ENCODE results near the gene PTPRG. TPM values are rescaled to one million over a fixed set of nuclear protein-coding genes. Genes with fewer than 3 reads are reported as not detected.

Gene PTPRG
- total RNA-seq, 1 experiment from 2014 or later = 0.73 TPM

DNA sequence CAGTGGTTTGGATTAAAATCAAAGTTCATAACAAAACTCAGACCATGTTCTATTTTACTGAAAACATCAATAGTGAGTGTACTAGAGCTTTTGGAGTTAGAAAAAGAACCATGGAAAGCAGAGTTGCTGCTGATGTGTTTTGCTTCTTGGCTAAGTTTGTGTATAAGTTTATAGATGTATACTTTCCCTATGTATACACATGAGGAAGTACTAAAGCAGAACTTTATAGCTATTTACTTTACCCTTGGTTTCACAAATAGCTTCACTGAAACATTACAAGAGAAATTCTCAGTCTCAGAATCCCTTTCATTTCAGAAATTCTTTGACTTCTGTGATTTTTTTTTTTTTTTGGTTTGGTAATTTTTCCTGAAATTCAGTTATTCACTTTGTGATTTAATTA, 229.0 kb downstream of the PTPRG start:
- DNase-seq (no peak), ATAC-seq (no peak)
- Histone ChIP-seq H3K36me3 (ENCODE audit: low read depth, low read length) (no peaks in the 10 kb centered on the region), H2AFZ (ENCODE audit: low read length) (no peak overlapping the region), H4K20me1 (ENCODE audit: low read length) (no peaks in the 10 kb centered on the region), H3K27me3 (ENCODE audit: low read length) (no peaks in the 10 kb centered on the region), H3K79me2 (ENCODE audit: low read length) (no peaks in the 10 kb centered on the region), H3K4me1 (ENCODE audit: insufficient read depth, low read length) (no peaks in the 10 kb centered on the region), H3F3A (ENCODE audit: low read length, unreplicated experiment) (no peaks in the 10 kb centered on the region), H3K4me3 (ENCODE audit: low read length) (no peak overlapping the region), H3K9me3 (ENCODE audit: low read length) (0 out of 2 replicates have a peak, but pooled peaks cover 5% of the 10 kb centered on the region), H3K27ac (ENCODE audit: low read length) (no peak overlapping the region), H3K4me2 (ENCODE audit: low read length) (no peak overlapping the region), H3K9ac (ENCODE audit: low read length) (no peak overlapping the region), H3K9me2 (replicated peaks; ENCODE audit: low read length) (no peaks in the 10 kb centered on the region)
- TF ChIP-seq CTCF (conservative IDR thresholded peaks at IDR 0.05; ENCODE audit: low read depth, low read length) (no peak), EZH2 (IDR thresholded peaks at IDR 0.05; ENCODE audit: low read length, unreplicated experiment) (no peak), EZH2phosphoT487 (IDR thresholded peaks at IDR 0.05; ENCODE audit: borderline replicate concordance, low read length) (no peak)
- ChIA-PET CTCF (no interaction called here), POLR2A (ENCODE audit: unreplicated experiment) (no interaction called here)
- intact Hi-C loops (cut with micrococcal nuclease) = no loop called here
- no TSS peak for BruUV-seq (replicated peaks)

GRCh38 chr3:61793056-61793455, 231.7 kb downstream of the PTPRG start:
- H3K9me3 ChIP-seq (ENCODE audit: low read length) = no peaks in the 10 kb centered on the region
- ChIA-PET CTCF (no interaction called here), POLR2A (ENCODE audit: unreplicated experiment) (no interaction called here)
- H3K4me3 ChIP-seq (ENCODE audit: low read length) = no peak overlapping the region
- no peak for DNase-seq
- no peak overlapping the region for H3K9ac ChIP-seq (ENCODE audit: low read length)
- no peaks in the 10 kb centered on the region for H3K9me2 ChIP-seq (replicated peaks; ENCODE audit: low read length)
- H4K20me1 ChIP-seq (ENCODE audit: low read length) = no peaks in the 10 kb centered on the region
- H3K36me3 ChIP-seq (ENCODE audit: low read depth, low read length) = no peaks in the 10 kb centered on the region
- no peaks in the 10 kb centered on the region for H3K27me3 ChIP-seq (ENCODE audit: low read length)
- no peak overlapping the region for H3K27ac ChIP-seq (ENCODE audit: low read length)
- H3K4me2 ChIP-seq (ENCODE audit: low read length) = no peak overlapping the region
- H3F3A ChIP-seq (ENCODE audit: low read length, unreplicated experiment) = no peaks in the 10 kb centered on the region
- no peaks in the 10 kb centered on the region for H3K79me2 ChIP-seq (ENCODE audit: low read length)
- intact Hi-C loops (cut with micrococcal nuclease) = no loop called here
- no peak for ATAC-seq
- TF ChIP-seq EZH2phosphoT487 (IDR thresholded peaks at IDR 0.05; ENCODE audit: borderline replicate concordance, low read length) (no peak), CTCF (conservative IDR thresholded peaks at IDR 0.05; ENCODE audit: low read depth, low read length) (no peak), EZH2 (IDR thresholded peaks at IDR 0.05; ENCODE audit: low read length, unreplicated experiment) (no peak)
- no TSS peak for BruUV-seq (replicated peaks)
- no peak overlapping the region for H2AFZ ChIP-seq (ENCODE audit: low read length)
- H3K4me1 ChIP-seq (ENCODE audit: insufficient read depth, low read length) = no peaks in the 10 kb centered on the region

DNA sequence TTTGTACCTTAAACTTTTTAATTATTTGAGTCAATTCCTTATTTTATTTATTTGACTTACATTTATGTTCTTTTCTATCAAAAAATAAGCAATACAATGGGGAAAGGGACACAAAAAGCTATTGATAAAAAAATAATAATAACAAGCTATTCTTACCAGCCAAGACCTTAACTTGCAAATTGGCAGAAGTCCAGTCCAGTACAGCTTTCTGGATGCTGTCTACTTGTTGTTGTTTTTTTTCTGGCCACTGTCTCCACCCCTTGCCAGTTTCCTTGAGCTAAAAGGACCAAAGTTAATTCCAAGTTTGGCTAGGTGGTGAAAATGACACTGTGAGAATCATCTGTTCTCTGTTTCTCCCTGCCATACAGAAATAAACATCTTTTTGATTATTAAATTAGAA, 232.2 kb downstream of the PTPRG start:
- ChIA-PET POLR2A (ENCODE audit: unreplicated experiment) (interaction anchor here (0.6 kb wide), 1 partner anchor 17 kb away, joined by 3 read pairs; no protein-coding TSS in a partner anchor), CTCF (no interaction called here)
- Histone ChIP-seq H3K4me2 (ENCODE audit: low read length) (no peak overlapping the region), H3K9me2 (replicated peaks; ENCODE audit: low read length) (no peaks in the 10 kb centered on the region), H3K4me3 (ENCODE audit: low read length) (no peak overlapping the region), H2AFZ (ENCODE audit: low read length) (no peak overlapping the region), H3K9me3 (ENCODE audit: low read length) (no peaks in the 10 kb centered on the region), H3F3A (ENCODE audit: low read length, unreplicated experiment) (no peaks in the 10 kb centered on the region), H3K36me3 (ENCODE audit: low read depth, low read length) (no peaks in the 10 kb centered on the region), H3K79me2 (ENCODE audit: low read length) (no peaks in the 10 kb centered on the region), H3K9ac (ENCODE audit: low read length) (no peak overlapping the region), H4K20me1 (ENCODE audit: low read length) (no peaks in the 10 kb centered on the region), H3K27me3 (ENCODE audit: low read length) (no peaks in the 10 kb centered on the region), H3K27ac (ENCODE audit: low read length) (no peak overlapping the region), H3K4me1 (ENCODE audit: insufficient read depth, low read length) (no peaks in the 10 kb centered on the region)
- DNase-seq = no peak
- intact Hi-C loops (cut with micrococcal nuclease) = no loop called here
- TF ChIP-seq EZH2phosphoT487 (IDR thresholded peaks at IDR 0.05; ENCODE audit: borderline replicate concordance, low read length) (no peak), CTCF (conservative IDR thresholded peaks at IDR 0.05; ENCODE audit: low read depth, low read length) (no peak), EZH2 (IDR thresholded peaks at IDR 0.05; ENCODE audit: low read length, unreplicated experiment) (no peak)
- BruUV-seq (replicated peaks) = no TSS peak
- ATAC-seq = no peak

Measured in PC-3 (cell line).